ENCODE measurements around the gene GRPEL1.

DNA sequence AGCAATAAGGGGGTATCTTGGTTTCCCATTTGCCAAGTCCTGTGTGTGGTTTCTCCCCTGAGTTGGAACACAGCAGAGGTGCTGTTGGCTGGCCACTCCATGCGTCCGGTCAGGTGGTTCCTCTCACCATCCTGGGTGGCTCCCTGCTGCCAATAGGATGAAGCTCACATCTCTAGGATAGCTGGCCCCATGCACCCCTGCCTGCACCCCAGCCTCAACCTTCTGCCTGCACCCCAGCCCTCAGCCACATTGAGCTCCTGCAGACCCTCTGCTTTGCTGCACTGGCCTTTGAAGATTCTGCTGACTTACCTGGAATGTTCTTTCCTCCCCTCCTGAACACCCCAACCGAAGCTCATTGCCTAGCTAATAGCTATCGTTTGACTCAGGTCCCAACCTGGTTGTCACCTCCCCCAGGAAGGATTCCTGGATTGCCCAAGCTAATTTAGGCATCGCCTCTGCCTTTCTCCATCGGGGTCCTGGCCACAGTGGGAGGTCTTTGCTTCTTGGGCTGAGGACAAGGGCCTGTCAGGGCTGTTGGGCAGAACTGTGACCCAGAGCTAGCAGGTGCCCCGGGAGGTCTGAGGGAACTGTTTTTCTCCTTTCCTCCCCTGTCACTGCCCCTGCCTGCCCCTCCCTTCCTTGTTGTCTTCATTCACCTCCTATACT lies 36.6 kb upstream of the GRPEL1 start:
- TF ChIP-seq PPARA (CRISPR knock-in tag; IDR thresholded peaks at IDR 0.05; ENCODE audit: borderline replicate concordance) (no peak), SNAI2 (CRISPR knock-in tag; IDR thresholded peaks at IDR 0.05) (no peak), OSR1 (CRISPR knock-in tag; IDR thresholded peaks at IDR 0.05) (no peak), ISL1 (CRISPR knock-in tag; IDR thresholded peaks at IDR 0.05) (no peak)

Measured in SK-N-SH treated with all-trans-retinoic acid at 6 μM for 48 hours (cell line).